Neuronal stem cell (in vitro differentiated cells): Measurements from ENCODE around the gene NAALADL2.

Experiments used
- DNase-seq: peaks from one replicate; pipeline ENCODE4 v3.0.0-alpha.2; 2013; ENCODE audit warnings: low spot score
- H2AFZ ChIP-seq: one replicate; pipeline ENCODE4 v1.6.1; 2013; ENCODE audit warnings: mild to moderate bottlenecking, low read length, inconsistent platforms
- H2AK5ac ChIP-seq: 2 replicates; pipeline ENCODE4 v1.6.1; 2013; ENCODE audit warnings: low read depth, mild to moderate bottlenecking, inconsistent platforms, low read length, moderate library complexity, mixed read lengths
- H2BK120ac ChIP-seq: 2 replicates; pipeline ENCODE4 v1.6.1; 2013; ENCODE audit warnings: low read depth, mild to moderate bottlenecking, inconsistent platforms, low read length, moderate library complexity, mixed read lengths
- H2BK12ac ChIP-seq: one replicate; pipeline ENCODE4 v1.6.1; 2013; ENCODE audit warnings: low read length, inconsistent platforms
- H2BK15ac ChIP-seq: 2 replicates; pipeline ENCODE4 v1.6.1; 2013; ENCODE audit warnings: mild to moderate bottlenecking, low read length, inconsistent platforms, mixed read lengths
- H2BK5ac ChIP-seq: one replicate; pipeline ENCODE4 v1.6.1; 2013; ENCODE audit warnings: inconsistent platforms, mild to moderate bottlenecking, low read length, moderate library complexity
- H3K14ac ChIP-seq: one replicate; pipeline ENCODE4 v1.6.1; 2013; ENCODE audit warnings: low read length, inconsistent platforms
- H3K18ac ChIP-seq: 2 replicates; pipeline ENCODE4 v1.6.1; 2013; ENCODE audit warnings: low read length, inconsistent platforms
- H3K23ac ChIP-seq: 2 replicates; pipeline ENCODE4 v1.6.1; 2013; ENCODE audit warnings: low read depth, mild to moderate bottlenecking, mixed read lengths, low read length, inconsistent platforms; ENCODE audit not compliant: poor library complexity
- H3K27ac ChIP-seq: replicated peaks from 3 replicates; pipeline ENCODE4 v1.5.1; 2013; ENCODE audit warnings: low read length, inconsistent platforms
- H3K27me3 ChIP-seq, 3 experiments: 2 replicates each; pipeline ENCODE4 v1.6.1; 2013; ENCODE audit warnings: low read length in 3 of 3, mild to moderate bottlenecking in 2 of 3, inconsistent platforms in 1 of 3, low read depth in 1 of 3, mixed read lengths in 1 of 3, moderate library complexity in 1 of 3; ENCODE audit not compliant: control insufficient read depth in 3 of 3, insufficient read depth in 3 of 3
- H3K36me3 ChIP-seq, 2 donors: replicated peaks in 1 of 2; 2 replicates each; pipeline ENCODE4 v1.6.1; 2013; ENCODE audit warnings: low read length in 2 of 2; ENCODE audit not compliant: control insufficient read depth in 2 of 2, insufficient read depth in 2 of 2
- H3K4ac ChIP-seq: 2 replicates; pipeline ENCODE4 v1.6.1; 2013; ENCODE audit warnings: inconsistent platforms, mild to moderate bottlenecking, low read length, moderate library complexity
- H3K4me1 ChIP-seq, 2 donors: 1 replicate in 1 of 2; 2 replicates in 1 of 2; pipeline ENCODE4 v1.6.1; 2013; ENCODE audit warnings: low read length in 2 of 2, low read depth in 1 of 2; ENCODE audit not compliant: control insufficient read depth in 2 of 2, insufficient read depth in 1 of 2
- H3K4me2 ChIP-seq: one replicate; pipeline ENCODE4 v1.6.1; 2013; ENCODE audit warnings: mild to moderate bottlenecking, low read length, inconsistent platforms; ENCODE audit not compliant: insufficient read depth, poor library complexity, severe bottlenecking
- H3K4me3 ChIP-seq, 2 donors: 2 replicates each; pipeline ENCODE4 v1.5.1; 2013; ENCODE audit warnings: low read length in 2 of 2, mild to moderate bottlenecking in 2 of 2, inconsistent platforms in 1 of 2, moderate library complexity in 1 of 2
- H3K79me1 ChIP-seq: one replicate; pipeline ENCODE4 v1.6.1; 2013; ENCODE audit warnings: low read depth, mild to moderate bottlenecking, inconsistent platforms, low read length, moderate library complexity
- H3K9ac ChIP-seq: one replicate; pipeline ENCODE4 v1.6.1; 2013; ENCODE audit warnings: mild to moderate bottlenecking, low read depth, low read length, inconsistent platforms; ENCODE audit not compliant: poor library complexity
- H3K9me3 ChIP-seq, 2 donors: replicated peaks in 1 of 2; 2 replicates each; pipeline versions ENCODE3 to v1.6.1; 2013; ENCODE audit warnings: low read length in 2 of 2, mild to moderate bottlenecking in 2 of 2, inconsistent platforms in 1 of 2, low read depth in 1 of 2, mixed read lengths in 1 of 2, moderate library complexity in 1 of 2; ENCODE audit not compliant: control insufficient read depth in 2 of 2, insufficient read depth in 1 of 2
- H4K8ac ChIP-seq: one replicate; pipeline ENCODE4 v1.6.1; 2013; ENCODE audit warnings: low read depth, mild to moderate bottlenecking, inconsistent platforms, low read length, moderate library complexity
- H4K91ac ChIP-seq: one replicate; pipeline ENCODE4 v1.6.1; 2013; ENCODE audit warnings: low read length, low read depth, mild to moderate bottlenecking, inconsistent platforms; ENCODE audit not compliant: poor library complexity
- WGBS, 2 donors: extraction: QIAGEN DNeasy Blood & Tissue Kit; methylation state at CpG; one replicate each; pipeline ENCODE4 v1.1.7; 2013; ENCODE audit warnings: missing lambda C conversion rate in 2 of 2, mixed read lengths in 1 of 2; ENCODE audit not compliant: insufficient read length in 2 of 2, insufficient replicate concordance in 1 of 2; ENCODE audit errors: extremely low coverage in 2 of 2; 5-methylcytosine and 5-hydroxymethylcytosine counted together

The NAALADL2 gene

DNA sequence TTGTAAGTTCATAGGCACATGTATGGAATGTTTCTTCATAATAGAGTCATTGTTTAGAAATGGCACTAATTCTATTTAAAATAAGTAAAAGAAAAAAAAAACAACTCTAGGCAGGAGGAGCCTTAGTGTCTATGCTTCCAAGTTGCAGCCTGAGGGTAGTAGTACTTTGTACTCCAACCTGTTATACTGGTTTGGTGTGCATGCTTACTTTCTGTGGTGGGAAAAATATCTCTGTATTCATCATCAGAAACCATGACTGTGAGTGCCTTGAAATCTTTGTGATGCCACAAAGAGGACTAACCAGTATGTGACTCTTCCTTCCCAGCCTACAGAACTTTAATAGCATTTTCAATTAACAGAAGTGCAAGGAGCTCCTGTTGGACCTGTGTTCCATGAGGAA lies 4.4 kb downstream of the NAALADL2 start:
- Histone ChIP-seq H3K36me3 (no peaks in the 10 kb centered on the region), H3K14ac (no peak overlapping the region), H2BK15ac (no peak overlapping the region), H4K8ac (no peak overlapping the region), H2BK5ac (no peak overlapping the region), H3K27me3 (no peaks in the 10 kb centered on the region), H3K79me1 (no peaks in the 10 kb centered on the region), H3K23ac (no peak overlapping the region), H3K4me2 (no peak overlapping the region), H4K91ac (no peak overlapping the region), H2AFZ (no peak overlapping the region), H2AK5ac (no peak overlapping the region), H3K18ac (no peak overlapping the region), H3K4me1 (no peaks in the 10 kb centered on the region), H3K4ac (no peak overlapping the region), H3K4me3 (no peak overlapping the region), H3K9ac (no peak overlapping the region), H3K9me3 (no peaks in the 10 kb centered on the region), H2BK120ac (no peak overlapping the region), H3K27ac (no peak overlapping the region), H2BK12ac (no peak overlapping the region)
- DNase-seq, result no peak

DNA sequence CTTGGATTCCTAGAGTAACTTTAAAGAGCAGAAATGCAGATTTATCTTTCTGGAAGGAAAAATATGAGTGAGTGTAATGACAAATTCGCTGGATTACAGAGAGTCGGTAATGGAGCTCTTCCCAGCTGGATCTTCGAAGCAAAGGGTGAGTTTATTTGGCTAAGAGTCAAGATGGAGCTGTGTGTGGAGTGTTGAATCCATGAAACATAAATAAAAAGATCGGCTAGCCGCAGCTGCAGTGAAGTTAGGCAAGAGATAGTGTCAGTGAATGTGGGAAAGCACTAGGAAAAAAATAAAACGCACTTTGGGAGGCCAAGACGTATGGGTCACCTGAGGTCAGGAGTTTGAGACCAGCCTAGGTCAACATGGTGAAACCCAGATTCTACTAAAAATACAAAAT lies 10.3 kb downstream of the NAALADL2 start:
- no peak for DNase-seq
- Histone ChIP-seq H3K27ac (no peak overlapping the region), H2BK5ac (no peak overlapping the region), H3K9me3 (no peaks in the 10 kb centered on the region), H3K18ac (no peak overlapping the region), H3K36me3 (no peaks in the 10 kb centered on the region), H3K4me1 (no peaks in the 10 kb centered on the region), H2BK15ac (no peak overlapping the region), H3K9ac (no peak overlapping the region), H3K4ac (no peak overlapping the region), H3K27me3 (no peaks in the 10 kb centered on the region), H4K91ac (no peak overlapping the region), H3K14ac (no peak overlapping the region), H3K79me1 (no peaks in the 10 kb centered on the region), H4K8ac (no peak overlapping the region), H2AK5ac (no peak overlapping the region), H3K23ac (no peak overlapping the region), H3K4me3 (no peak overlapping the region), H3K4me2 (no peak overlapping the region), H2AFZ (no peak overlapping the region), H2BK120ac (no peak overlapping the region), H2BK12ac (no peak overlapping the region)
- no CpG with 5 or more reads among the region's 7 CpGs for WGBS, 2 donors

DNA sequence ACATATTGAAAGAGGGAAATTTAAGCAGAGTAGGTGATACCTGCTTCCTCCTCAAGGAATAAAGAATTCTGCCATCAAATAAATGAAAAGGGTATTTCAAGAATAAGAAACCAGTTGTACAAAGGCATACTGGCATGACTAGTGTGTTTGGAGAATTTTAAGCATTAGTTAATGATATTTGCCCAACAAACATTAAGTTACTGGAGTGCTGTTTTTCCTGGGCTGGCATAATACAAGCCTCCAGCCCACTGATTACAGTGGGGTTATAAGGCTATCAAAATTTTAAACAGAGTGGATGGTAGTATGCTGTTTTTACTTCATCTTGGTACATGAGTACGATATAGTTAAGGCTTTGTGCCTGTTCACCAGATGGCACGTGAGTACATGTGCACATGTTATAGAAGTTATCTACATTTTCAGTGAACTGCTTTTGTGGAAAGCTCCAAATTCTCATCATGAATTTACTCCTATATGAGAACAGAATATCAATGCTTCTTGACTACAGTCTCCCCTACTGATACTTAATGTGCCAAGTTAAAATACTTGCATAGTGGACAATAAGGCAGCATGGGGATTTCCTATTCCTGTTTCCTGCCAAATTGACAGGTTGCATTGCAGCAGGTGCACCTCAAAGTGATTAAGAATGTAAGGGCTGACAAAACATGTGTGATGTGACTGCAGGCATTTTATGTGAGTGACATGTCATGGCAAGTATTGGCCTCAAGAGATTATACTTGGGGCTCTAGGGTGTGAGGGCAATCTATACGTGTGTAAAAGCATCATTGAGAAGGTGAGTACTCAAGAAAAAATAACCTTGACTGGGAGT lies 14.9 kb downstream of the NAALADL2 start:
- H3K23ac ChIP-seq, result no peak overlapping the region
- H2BK5ac ChIP-seq, result no peak overlapping the region
- no peak overlapping the region for H2AK5ac ChIP-seq
- H2BK120ac ChIP-seq, result no peak overlapping the region
- H4K91ac ChIP-seq, result no peak overlapping the region
- H3K4ac ChIP-seq, result no peak overlapping the region
- no peak overlapping the region for H2BK15ac ChIP-seq
- H2BK12ac ChIP-seq, result no peak overlapping the region
- H3K36me3 ChIP-seq, result no peaks in the 10 kb centered on the region
- WGBS, 2 donors, result no CpG with 5 or more reads among the region's 3 CpGs
- H3K79me1 ChIP-seq, result no peaks in the 10 kb centered on the region
- no peak overlapping the region for H3K9ac ChIP-seq
- no peak overlapping the region for H3K4me3 ChIP-seq
- H3K27me3 ChIP-seq, result no peaks in the 10 kb centered on the region
- no peak overlapping the region for H3K4me2 ChIP-seq
- no peaks in the 10 kb centered on the region for H3K9me3 ChIP-seq
- H3K14ac ChIP-seq, result no peak overlapping the region
- no peaks in the 10 kb centered on the region for H3K4me1 ChIP-seq
- DNase-seq, result no peak
- no peak overlapping the region for H2AFZ ChIP-seq
- no peak overlapping the region for H3K27ac ChIP-seq
- H4K8ac ChIP-seq, result no peak overlapping the region
- H3K18ac ChIP-seq, result no peak overlapping the region

DNA sequence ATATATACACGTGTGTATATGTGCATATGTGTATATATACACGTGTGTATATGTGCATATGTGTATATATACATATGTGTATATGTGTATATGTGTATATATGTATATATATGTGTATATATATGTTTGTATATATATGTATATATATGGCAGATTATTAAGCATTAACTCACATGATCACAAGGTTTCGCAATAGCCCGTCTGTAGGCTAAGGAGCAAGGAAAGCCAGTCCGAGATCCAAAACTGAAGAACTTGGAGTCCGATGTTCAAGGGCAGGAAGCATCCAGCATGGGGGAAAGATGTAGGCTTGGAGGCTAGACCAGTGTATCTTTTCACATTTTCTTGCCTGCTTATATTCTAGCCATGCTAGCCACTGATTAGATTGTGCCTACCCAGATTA lies 23.7 kb downstream of the NAALADL2 start:
- no peak overlapping the region for H3K9ac ChIP-seq
- H4K91ac ChIP-seq, result no peak overlapping the region
- H3K4me2 ChIP-seq, result no peak overlapping the region
- no peak overlapping the region for H2AK5ac ChIP-seq
- no peak overlapping the region for H3K23ac ChIP-seq
- no peak overlapping the region for H3K4me3 ChIP-seq
- H3K27me3 ChIP-seq, result no peaks in the 10 kb centered on the region
- H3K14ac ChIP-seq, result no peak overlapping the region
- H3K27ac ChIP-seq, result no peak overlapping the region
- no peak for DNase-seq
- no peaks in the 10 kb centered on the region for H3K79me1 ChIP-seq
- no peak overlapping the region for H3K18ac ChIP-seq
- no peaks in the 10 kb centered on the region for H3K36me3 ChIP-seq
- no peak overlapping the region for H3K4ac ChIP-seq
- no peaks in the 10 kb centered on the region for H3K9me3 ChIP-seq
- WGBS, 2 donors, result no CpG with 5 or more reads among the region's 6 CpGs
- no peak overlapping the region for H2BK120ac ChIP-seq
- H3K4me1 ChIP-seq, result no peaks in the 10 kb centered on the region
- no peak overlapping the region for H2AFZ ChIP-seq
- H2BK15ac ChIP-seq, result no peak overlapping the region
- H2BK12ac ChIP-seq, result no peak overlapping the region
- H4K8ac ChIP-seq, result no peak overlapping the region
- H2BK5ac ChIP-seq, result no peak overlapping the region
